Panc1 (cell line): ENCODE measurements around the gene IRF7. TPM values are rescaled to one million over a fixed set of nuclear protein-coding genes. Genes with fewer than 3 reads are reported as not detected.

Experiments
- ATAC-seq: fragments of 200-7000 bp; cut with Tn5 transposase; 2 replicates; pipeline ENCODE4 v1.9.1; 2020; ENCODE audit warnings: mild to moderate bottlenecking, moderate library complexity
- BruUV-seq: library from RNA; stranded (reverse); fragments of 400-500 nt; replicated peaks from 2 replicates; lab custom pipeline; 2021; lab: Mats Ljungman, UMichigan
- CTCF ChIA-PET: fragments of 300-600 bp; sonication (Branson Sonifier 250); formaldehyde crosslinking; loops from one replicate; lab custom pipeline; 2022; ENCODE audit warnings: antibody characterized with exemption; lab: Charles Lee
- POLR2A ChIA-PET: fragments of 300-600 bp; sonication (Branson Sonifier 250); formaldehyde crosslinking; loops from one replicate; lab custom pipeline; 2022; ENCODE audit warnings: antibody characterized with exemption; lab: Charles Lee
- DNase-seq: peaks from one replicate; pipeline ENCODE4 v3.0.0-alpha.2; 2010; ENCODE audit warnings: low read depth, low spot score
- H3K27ac ChIP-seq: 2 replicates; pipeline ENCODE4 v1.5.1; 2011; ENCODE audit warnings: mild to moderate bottlenecking, low read length, inconsistent platforms
- H3K27me3 ChIP-seq: fragments of 200-500 bp; sonication (Bioruptor generic); 2 replicates; pipeline ENCODE4 v1.6.0; 2014; ENCODE audit warnings: low read length, inconsistent platforms; ENCODE audit not compliant: control insufficient read depth, insufficient read depth
- H3K36me3 ChIP-seq: fragments of 200-500 bp; sonication (Bioruptor generic); 2 replicates; pipeline ENCODE4 v1.5.1; 2014; ENCODE audit warnings: inconsistent platforms, mild to moderate bottlenecking, low read length, moderate library complexity; ENCODE audit not compliant: control insufficient read depth, insufficient read depth
- H3K4me1 ChIP-seq: 2 replicates; pipeline ENCODE4 v1.5.1; 2011; ENCODE audit warnings: inconsistent platforms, mild to moderate bottlenecking, low read length, moderate library complexity; ENCODE audit not compliant: control insufficient read depth, insufficient read depth
- H3K4me3 ChIP-seq, 2 experiments: 2 replicates each; pipeline ENCODE4 v1.5.1; 2011 to 2012; ENCODE audit warnings: low read depth in 2 of 2, low read length in 2 of 2, mild to moderate bottlenecking in 2 of 2, inconsistent platforms in 1 of 2, moderate library complexity in 1 of 2
- H3K9me3 ChIP-seq: fragments of 200-500 bp; sonication (Bioruptor generic); 2 replicates; pipeline ENCODE4 v1.5.1; 2014; ENCODE audit warnings: low read depth, mild to moderate bottlenecking, inconsistent platforms, low read length, moderate library complexity; ENCODE audit not compliant: control insufficient read depth, insufficient read depth
- POLR2AphosphoS5 ChIP-seq: IDR thresholded peaks from 2 replicates; pipeline ENCODE4 v1.6.1; 2012; ENCODE audit warnings: mild to moderate bottlenecking, low read depth, low read length, moderate library complexity
- SIN3A ChIP-seq: IDR thresholded peaks from 2 replicates; pipeline ENCODE4 v1.6.1; 2012; ENCODE audit warnings: low read depth, mild to moderate bottlenecking, low read length, moderate library complexity, borderline replicate concordance; ENCODE audit not compliant: insufficient read depth
- TCF7L2 ChIP-seq: IDR thresholded peaks from 2 replicates; pipeline ENCODE4 v1.6.1; 2011; ENCODE audit warnings: mild to moderate bottlenecking, low read depth, low read length, inconsistent platforms
- in situ Hi-C: cut with HindIII; loops from 2 replicates; pipeline ENCODE4 v1.10.0; 2016; ENCODE audit warnings: low sequenced_read_pairs, low pct_unique_long_range_greater_than_20kb
- intact Hi-C: fragments of 100-400 bp; cut with micrococcal nuclease; formaldehyde crosslinking; loops from one replicate; pipeline ENCODE4 v1.10.0; 2022; ENCODE audit not compliant: unreplicated experiment
- total RNA-seq: library from RNA; stranded (reverse); gene quantifications from one replicate; pipeline ENCODE4 v1.2.1, GENCODE V29; 2021; ENCODE audit not compliant: unreplicated experiment
- TF ChIP-seq, protein P1 (sequence below): fragments of 450-650 bp; IDR thresholded peaks from 2 replicates; pipeline ENCODE4 v1.5.1; 2017; ENCODE audit warnings: mild to moderate bottlenecking
- TF ChIP-seq, protein P2 (sequence below), 2 experiments: IDR thresholded peaks; 2 replicates each; pipeline ENCODE4 v1.6.1; 2011 to 2012; ENCODE audit warnings: low read depth in 2 of 2, control low read depth in 1 of 2, low read length in 1 of 2, mild to moderate bottlenecking in 1 of 2, moderate library complexity in 1 of 2; ENCODE audit not compliant: insufficient read depth in 1 of 2

IRF7 gene
- total RNA-seq, 1 experiment from 2014 or later: 23.9 TPM

DNA sequence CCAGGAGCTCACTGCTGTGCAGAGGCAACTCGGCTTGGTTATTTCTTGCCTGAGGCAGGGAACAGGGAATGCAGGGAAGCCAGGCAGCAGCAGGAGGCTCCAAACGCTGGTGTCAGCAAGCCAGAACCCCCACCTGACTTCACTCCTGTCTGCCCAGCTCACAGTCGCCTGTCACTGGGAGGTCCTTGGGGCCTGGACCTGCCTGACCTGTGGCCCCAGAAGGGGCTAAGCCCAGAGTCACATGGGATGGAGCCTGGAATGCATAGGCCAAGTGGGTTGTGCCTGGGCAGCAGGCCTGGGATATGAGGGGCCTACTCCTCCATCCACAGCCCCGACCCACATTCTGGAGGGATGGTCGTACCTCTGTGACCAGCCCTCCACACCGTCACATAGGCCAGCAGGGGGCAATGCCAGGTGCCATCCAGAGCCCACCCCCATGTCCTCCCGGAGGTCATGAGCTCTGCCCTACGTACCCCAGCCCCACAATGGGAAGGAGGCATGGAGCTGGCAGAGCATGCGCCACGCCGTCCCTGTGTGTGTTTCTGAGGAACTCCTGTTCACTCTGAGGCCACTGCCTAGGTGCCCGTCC lies 49.7 kb downstream of the IRF7 start:
- peak; percentile 69 for TF ChIP-seq POLR2AphosphoS5
- TF ChIP-seq, protein P1, sequence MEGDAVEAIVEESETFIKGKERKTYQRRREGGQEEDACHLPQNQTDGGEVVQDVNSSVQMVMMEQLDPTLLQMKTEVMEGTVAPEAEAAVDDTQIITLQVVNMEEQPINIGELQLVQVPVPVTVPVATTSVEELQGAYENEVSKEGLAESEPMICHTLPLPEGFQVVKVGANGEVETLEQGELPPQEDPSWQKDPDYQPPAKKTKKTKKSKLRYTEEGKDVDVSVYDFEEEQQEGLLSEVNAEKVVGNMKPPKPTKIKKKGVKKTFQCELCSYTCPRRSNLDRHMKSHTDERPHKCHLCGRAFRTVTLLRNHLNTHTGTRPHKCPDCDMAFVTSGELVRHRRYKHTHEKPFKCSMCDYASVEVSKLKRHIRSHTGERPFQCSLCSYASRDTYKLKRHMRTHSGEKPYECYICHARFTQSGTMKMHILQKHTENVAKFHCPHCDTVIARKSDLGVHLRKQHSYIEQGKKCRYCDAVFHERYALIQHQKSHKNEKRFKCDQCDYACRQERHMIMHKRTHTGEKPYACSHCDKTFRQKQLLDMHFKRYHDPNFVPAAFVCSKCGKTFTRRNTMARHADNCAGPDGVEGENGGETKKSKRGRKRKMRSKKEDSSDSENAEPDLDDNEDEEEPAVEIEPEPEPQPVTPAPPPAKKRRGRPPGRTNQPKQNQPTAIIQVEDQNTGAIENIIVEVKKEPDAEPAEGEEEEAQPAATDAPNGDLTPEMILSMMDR: no peak; the same call in 1 of the 2 replicates
- no peak for TF ChIP-seq SIN3A
- TF ChIP-seq, protein P2, sequence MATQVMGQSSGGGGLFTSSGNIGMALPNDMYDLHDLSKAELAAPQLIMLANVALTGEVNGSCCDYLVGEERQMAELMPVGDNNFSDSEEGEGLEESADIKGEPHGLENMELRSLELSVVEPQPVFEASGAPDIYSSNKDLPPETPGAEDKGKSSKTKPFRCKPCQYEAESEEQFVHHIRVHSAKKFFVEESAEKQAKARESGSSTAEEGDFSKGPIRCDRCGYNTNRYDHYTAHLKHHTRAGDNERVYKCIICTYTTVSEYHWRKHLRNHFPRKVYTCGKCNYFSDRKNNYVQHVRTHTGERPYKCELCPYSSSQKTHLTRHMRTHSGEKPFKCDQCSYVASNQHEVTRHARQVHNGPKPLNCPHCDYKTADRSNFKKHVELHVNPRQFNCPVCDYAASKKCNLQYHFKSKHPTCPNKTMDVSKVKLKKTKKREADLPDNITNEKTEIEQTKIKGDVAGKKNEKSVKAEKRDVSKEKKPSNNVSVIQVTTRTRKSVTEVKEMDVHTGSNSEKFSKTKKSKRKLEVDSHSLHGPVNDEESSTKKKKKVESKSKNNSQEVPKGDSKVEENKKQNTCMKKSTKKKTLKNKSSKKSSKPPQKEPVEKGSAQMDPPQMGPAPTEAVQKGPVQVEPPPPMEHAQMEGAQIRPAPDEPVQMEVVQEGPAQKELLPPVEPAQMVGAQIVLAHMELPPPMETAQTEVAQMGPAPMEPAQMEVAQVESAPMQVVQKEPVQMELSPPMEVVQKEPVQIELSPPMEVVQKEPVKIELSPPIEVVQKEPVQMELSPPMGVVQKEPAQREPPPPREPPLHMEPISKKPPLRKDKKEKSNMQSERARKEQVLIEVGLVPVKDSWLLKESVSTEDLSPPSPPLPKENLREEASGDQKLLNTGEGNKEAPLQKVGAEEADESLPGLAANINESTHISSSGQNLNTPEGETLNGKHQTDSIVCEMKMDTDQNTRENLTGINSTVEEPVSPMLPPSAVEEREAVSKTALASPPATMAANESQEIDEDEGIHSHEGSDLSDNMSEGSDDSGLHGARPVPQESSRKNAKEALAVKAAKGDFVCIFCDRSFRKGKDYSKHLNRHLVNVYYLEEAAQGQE (IDR thresholded peaks at IDR 0.05; ENCODE audit: insufficient read depth in 1 of 2, low read depth in 2 of 2, low read length in 1 of 2): 0 out of 4 replicates have a peak, but pooled peaks of 1 of the 2 experiments have one; percentile 15
- H3K36me3 ChIP-seq: no peaks in the 10 kb centered on the region
- ATAC-seq (peak; percentile 5; the same call in 1 of the 2 replicates), DNase-seq (no peak)
- H3K27me3 ChIP-seq: no peaks in the 10 kb centered on the region
- H3K9me3 ChIP-seq: no peaks in the 10 kb centered on the region
- no peak overlapping the region for H3K4me3 ChIP-seq
- POLR2A ChIA-PET: interaction anchor here (0.6 kb wide), 3 partner anchors 85 to 277 kb away, joined by 3 to 7 read pairs (median 3); partner anchors contain the start of gene DEAF1
- H3K27ac ChIP-seq: no peak overlapping the region; the same call in 1 of the 2 replicates
- in situ Hi-C loops: no loop called here
- no TSS peak for BruUV-seq
- CTCF ChIA-PET: interaction anchor here (0.5 kb wide), 1 partner anchor 326 kb away, joined by 3 read pairs; no protein-coding TSS in a partner anchor
- peaks cover 42% of the 10 kb centered on the region for H3K4me1 ChIP-seq
- intact Hi-C loops: no loop called here

DNA sequence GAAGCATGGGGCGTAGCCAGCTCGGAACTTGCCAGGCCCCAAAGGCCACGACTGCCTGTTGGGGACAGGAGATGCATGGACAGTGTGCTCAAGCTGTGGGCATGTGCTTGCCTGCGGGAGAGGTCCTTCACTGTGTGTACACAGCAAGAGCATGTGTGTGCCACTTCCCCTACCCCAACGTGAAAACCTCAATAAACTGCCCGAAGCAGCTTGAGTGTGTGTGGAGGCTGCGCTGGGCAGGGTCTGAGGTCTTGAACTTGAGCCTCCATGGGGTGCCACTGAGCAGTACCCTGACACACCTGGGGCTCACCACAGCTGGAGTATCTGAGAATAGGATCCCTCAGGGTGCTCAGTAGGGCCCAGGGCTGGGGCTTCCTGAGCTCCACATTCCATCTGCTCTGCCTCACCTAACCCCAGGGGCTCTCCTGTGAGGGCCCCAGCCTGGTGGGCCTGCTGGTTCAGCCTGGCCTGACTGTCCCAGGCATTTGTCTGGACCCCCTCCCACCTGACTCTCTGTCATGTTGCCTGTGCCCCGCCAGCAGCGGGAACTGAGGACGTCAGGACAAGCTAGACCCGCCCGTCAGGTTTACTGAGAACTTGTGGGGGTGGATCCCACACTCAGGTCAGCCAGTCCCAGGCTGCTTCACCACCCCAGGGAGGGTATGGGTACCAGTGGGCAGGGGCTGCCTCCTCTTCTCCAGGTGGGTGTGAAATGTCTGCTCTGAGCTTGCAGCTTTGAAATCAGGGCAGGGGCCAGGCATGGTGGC lies 51.8 kb downstream of the IRF7 start:
- in situ Hi-C loops: no loop called here

More for the DNA sequence above, 51.8 kb downstream of the IRF7 start:
- DNase-seq (no peak), ATAC-seq (no peak)
- Histone ChIP-seq H3K4me1 (peaks cover 48% of the 10 kb centered on the region), H3K27me3 (no peaks in the 10 kb centered on the region), H3K4me3 (no peak overlapping the region), H3K36me3 (no peaks in the 10 kb centered on the region), H3K9me3 (no peaks in the 10 kb centered on the region), H3K27ac (no peak overlapping the region)
- TF ChIP-seq, protein P1: no peak
- TF ChIP-seq POLR2AphosphoS5 (no peak), TCF7L2 (no peak), SIN3A (no peak)
- TF ChIP-seq, protein P2 (IDR thresholded peaks at IDR 0.05; ENCODE audit: insufficient read depth in 1 of 2, low read depth in 2 of 2, low read length in 1 of 2): no peak
- CTCF ChIA-PET: no interaction called here
- POLR2A ChIA-PET: no interaction called here
- intact Hi-C loops: no loop called here
- no TSS peak for BruUV-seq
